Stimulated activated CD8-positive, alpha-beta memory T cell treated with anti-CD3 and anti-CD28 coated beads, Interleukin-15, amount 100 ng/mL, for 1 hour (primary cell): Measurements from ENCODE around the gene LRRC2.
"Not testable (repeated sequence)": the region's sequence is repeated elsewhere in the genome, so short reads cannot be mapped to it uniquely, and the experiment has no call there.

Source experiments
- DNase-seq: peaks from one replicate; pipeline ENCODE4 v3.0.0-alpha.2; 2020; ENCODE audit warnings: low read depth

Gene LRRC2

DNA sequence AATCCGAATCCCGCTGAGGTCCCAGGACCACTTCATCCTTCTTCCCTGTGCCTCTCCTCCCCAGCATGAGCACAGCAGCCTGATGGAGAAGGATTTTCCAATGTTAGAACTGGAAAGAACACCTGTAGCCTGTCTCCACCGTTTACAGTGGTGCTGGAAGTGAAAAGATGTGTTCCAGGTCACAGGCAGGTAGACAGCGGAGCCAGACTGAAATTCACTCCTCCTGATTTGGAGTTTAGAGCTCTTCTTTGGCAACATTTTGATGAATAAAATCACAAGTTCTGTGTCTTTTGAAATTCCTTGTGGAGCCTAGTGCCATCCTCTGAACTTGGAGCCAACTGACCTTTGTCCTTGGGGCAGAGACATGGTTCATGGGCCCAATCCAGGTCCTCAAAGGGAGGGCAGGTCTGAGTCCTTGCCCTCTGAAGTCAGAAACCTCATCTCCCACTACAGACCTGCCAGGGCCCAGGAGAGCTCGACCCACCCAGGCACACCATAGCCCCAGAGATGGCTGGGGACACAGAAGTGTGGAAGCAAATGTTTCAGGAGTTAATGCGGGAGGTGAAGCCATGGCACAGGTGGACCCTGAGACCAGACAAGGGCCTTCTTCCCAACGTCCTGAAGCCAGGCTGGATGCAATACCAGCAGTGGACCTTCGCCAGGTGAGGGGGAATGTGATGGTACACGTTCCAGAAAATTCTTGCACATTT is 68.4 kb downstream of the LRRC2 start, which contains the start of gene RTP3:
RTP3 (plus strand) TSS at position 421 of the 710 bp plus-strand sequence; CDS start at position 508, 87 bp downstream.
- DNase-seq = no peak

DNA sequence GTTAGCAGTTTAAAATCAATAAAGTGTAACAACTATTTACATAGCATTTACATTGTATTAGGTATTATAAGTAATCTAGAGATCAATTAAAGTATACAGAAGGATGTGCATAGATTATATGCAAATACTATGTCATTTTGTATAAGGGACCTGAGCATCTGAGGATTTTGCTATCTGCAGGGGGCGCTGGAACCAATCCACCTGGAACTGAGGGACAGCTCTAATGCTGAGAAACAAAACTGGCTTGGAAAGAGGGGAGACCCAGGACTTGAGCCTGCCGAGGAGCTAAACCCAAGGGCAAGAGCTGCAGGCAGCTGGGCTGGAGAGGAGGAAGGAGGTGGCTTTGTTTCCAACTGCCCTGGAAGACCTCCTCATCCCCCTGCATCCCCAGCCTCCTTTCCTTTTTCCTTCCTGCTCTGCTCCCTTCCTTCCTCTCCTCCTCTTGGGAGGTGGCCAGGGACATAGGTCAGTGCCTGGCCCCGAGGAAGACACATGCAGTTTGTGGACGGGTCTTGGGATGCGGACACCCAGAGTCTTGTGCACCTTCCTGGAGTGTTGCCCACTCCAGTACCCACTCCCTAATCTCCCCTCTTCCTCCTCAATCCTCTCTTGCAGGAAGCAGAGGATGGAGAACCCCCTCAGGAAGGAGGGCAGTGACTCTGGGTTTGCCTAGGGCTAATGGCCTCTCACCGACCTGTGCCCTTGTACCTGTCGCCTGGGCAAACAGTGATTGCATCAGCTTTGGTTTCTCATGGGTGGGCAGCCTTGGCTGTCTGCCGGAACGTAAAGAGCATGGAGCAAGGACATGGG is 69.2 kb downstream of the LRRC2 start:
- DNase-seq = peak; percentile 31

DNA sequence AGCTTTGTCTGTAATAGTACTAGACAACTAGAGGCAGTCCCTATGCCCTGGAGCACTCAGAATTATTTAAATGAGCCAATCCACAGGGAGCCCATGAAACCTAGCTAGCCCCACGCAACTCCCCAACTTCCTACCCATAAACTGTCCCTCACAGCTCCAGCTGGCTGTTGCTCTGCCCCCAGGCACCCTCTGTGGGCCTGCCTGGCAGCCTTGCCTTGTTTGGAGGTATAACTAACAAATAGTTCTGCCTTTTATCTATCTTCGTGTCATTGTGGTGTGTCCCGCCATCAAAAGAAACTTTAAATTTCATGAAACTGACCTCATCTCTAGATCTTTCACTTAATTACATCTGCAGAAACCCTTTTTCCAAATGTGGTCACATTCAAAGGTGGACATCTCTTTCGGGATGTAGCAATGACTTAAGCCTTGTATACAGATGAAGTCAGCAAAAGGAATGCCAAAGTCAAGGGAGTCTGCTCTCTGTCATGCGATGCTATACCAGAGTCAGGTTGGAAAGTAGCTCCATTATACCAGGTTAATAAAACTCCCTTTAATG is 70.1 kb downstream of the LRRC2 start:
- DNase-seq = no peak

DNA sequence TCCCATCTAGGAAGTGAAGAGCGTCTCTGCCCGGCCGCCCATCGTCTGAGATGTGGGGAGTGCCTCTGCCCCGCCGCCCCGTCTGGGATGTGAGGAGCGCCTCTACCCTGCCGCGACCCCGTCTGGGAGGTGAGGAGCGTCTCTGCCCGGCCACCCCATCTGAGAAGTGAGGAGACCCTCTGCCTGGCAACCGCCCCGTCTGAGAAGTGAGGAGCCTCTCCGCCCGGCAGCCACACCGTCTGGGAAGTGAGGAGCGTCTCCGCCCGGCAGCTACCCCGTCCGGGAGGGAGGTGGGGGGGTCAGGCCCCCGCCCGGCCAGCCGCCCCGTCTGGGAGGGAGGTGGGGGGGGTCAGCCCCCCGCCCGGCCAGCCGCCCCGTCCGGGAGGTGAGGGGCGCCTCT is 71.6 kb downstream of the LRRC2 start:
- DNase-seq = not testable (repeated sequence)

DNA sequence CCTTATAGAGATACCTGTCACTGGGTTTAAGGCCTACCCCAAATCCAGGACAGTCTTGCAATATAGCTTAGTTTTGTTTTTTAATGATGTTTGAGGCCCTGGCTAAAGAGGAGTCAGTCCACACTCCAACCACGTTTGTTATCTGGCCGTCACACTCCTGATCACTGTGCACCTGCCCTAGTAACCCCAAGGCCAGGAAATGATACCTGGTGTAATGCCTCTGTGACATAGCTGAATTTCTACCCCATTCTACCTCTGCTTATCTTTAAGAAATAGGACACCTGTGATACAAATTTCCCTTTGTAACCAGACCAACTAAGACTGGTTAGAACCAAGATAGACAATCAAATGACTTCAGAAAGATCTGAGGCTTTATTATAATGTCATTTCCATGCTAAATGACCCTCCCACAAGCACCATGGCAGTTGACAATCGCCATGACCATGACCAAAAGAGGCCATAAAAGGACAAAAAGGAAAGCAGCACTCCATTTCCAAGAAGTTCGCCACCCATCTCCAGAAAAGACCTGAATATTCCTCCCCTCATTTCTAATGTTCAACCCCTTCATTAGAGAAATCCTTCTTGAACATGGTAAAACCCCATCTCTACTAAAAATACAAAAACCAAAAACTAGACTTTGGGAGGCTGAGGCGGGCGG is 73.1 kb downstream of the LRRC2 start:
- DNase-seq = no peak

DNA sequence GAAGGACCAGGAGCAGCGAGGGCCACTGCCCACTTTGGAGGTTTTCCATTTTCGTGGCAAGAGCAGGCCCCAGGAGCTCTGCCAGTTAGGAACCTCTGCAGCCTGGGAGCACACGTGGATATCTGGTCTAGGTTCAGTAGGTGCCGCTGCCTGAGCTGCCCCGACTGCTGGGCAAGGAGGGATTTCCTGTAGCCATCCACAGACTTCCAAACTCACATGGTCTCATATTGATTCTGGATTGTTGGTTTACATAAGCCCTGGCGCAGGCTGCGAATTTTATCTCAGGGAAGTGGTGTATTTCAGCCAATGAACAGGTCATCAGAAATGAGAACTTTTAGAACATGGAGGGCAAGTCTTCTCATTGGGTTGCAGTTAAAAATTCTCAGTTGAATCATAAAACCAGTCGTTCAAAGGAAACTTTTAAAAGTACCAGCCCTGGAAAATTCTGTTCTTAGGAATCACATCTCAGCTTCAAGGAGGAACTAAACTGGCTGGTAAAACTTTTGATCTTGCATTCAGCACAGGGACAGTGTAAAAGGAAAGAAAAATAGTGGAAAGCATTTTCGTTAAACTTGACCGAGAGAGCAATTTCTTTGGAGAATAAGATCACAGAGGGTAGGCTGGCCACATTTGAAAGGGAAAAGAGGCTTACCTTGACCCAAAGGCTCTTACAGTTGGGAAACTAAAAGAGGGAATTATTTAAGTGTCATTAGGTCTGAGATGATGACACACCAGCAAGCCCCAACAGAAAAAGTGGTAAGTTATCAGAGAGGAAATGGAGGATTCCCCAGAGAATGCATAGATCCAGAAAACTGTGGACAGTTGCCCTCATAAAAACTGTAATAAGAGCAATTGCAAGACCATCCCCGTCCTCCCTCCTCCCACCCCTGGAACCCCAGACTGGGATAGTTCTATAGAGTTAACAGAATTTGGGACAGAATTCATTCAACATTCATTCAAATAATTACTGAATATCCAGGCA is 74.7 kb downstream of the LRRC2 start:
- no peak for DNase-seq

DNA sequence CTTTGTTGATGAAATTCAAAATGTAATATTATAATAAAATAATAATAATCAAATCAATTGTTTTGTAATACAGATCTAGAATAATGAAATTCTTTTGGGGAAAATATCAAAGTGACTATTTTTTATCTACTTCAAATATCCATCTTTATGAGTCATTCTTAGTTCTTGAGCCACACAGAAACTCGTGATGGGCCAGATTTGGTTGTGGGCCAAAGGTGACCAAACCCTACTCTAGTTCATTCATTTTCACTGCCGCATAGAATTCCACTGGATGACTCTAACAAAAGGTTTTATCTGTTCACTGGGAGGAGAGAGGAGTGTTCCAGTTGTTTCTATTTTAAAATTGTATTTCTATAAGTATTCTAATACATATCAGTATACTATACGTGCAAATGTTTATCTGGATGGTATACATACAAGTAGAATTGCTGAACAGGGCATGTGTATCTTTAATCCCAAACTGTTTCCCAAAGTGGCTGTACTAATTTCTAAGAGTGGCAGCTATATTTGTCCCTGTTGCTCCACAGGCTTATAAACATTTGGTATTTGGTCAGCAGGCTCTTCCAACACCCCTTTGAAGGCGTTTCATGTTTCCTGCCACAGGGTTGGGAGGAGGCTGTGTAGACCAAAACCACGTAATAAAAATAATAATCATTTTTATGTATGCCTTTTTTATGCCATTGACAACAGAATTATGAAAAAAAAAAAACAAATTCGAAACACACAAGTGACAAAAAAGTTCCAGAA is 75.6 kb downstream of the LRRC2 start:
- no peak for DNase-seq

DNA sequence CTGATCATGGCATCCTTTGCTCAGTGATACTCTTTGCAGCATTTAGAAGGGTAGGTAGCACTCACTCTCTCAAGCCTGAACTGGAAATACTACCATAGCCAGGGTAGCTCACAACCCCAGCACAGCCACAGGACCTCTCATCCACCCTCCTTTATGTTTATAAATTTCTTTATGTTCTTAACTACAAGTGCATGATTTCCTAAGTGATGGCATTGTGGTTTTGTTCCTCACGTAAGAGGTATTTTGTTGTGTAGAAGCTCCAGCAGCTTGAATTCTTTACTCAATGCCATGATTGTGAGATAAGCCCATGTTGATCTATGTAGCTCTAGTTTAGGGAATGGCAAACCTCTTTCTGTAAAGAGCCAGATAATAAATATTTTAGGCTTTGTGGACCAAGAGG is 76.2 kb downstream of the LRRC2 start:
- DNase-seq = no peak

DNA sequence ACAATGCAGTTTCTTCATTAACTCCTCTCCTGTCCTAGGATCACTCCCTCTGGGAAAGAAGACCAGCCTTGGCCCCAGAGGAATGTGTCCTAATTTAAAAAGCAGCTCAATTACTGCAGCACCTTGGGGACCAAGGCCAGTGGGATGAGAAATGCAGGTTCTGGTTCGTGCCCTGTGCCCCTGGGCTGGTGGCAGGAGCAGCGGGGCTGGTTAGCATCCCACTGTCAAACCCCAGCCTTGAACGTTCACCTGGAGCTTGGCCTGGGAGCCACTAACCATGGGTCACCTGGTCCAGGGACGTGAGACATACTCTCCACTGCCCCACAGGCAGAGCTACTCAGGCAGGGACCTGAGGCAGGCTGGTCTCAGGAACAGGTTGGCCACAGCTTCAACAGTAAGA is 76.7 kb downstream of the LRRC2 start:
- DNase-seq = no peak

DNA sequence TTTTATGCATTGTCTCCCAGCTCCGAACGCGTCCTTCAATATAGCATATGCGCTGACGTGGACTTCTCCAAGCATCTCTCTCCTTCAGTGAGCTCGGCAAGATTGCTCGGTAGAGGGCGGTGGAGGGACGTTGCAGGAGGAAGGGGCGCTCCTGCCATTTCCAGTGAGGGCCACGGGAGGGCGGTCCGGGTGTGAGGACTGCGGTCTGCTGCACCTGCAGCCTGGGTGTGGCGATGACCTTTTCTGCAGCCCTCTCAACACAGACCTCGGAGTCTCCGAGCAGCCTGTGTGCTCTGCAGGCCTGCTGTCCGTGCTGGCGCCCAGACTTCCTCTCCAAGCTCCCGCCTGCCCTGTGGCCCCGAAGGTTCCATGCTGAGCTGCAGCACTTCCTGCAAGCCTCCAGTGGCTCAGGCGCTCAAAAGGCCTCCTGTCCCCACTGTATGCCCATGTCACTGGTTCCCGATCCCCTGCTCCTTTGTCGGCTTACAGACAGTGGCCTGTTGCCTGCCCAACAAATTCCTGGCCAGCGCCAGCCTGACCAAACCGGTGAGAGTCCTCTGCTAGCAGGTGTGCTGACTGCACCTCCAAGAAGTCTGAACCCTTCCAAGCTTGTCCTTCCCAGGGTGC is 77.3 kb downstream of the LRRC2 start:
- DNase-seq = peak; percentile 94

DNA sequence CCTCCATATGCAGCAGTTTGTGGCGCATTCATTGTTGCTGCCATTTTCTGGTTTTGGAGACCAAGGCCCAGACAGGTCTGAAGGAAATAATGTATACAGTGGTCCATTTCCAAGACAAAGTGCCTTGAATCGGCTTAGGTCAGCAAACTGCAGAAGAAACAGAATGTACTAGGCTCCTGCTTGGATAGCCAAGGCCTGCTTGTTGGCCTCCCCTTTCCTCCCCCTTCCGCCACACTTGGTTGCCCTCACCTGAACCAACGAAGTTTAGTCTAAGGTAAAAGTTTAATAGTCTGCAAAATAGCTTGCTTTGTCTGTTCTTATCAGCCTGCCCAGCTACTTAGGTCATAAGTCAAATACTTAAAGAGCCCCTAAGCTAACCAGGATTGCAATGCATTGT is 80.3 kb downstream of the LRRC2 start:
- no peak for DNase-seq

DNA sequence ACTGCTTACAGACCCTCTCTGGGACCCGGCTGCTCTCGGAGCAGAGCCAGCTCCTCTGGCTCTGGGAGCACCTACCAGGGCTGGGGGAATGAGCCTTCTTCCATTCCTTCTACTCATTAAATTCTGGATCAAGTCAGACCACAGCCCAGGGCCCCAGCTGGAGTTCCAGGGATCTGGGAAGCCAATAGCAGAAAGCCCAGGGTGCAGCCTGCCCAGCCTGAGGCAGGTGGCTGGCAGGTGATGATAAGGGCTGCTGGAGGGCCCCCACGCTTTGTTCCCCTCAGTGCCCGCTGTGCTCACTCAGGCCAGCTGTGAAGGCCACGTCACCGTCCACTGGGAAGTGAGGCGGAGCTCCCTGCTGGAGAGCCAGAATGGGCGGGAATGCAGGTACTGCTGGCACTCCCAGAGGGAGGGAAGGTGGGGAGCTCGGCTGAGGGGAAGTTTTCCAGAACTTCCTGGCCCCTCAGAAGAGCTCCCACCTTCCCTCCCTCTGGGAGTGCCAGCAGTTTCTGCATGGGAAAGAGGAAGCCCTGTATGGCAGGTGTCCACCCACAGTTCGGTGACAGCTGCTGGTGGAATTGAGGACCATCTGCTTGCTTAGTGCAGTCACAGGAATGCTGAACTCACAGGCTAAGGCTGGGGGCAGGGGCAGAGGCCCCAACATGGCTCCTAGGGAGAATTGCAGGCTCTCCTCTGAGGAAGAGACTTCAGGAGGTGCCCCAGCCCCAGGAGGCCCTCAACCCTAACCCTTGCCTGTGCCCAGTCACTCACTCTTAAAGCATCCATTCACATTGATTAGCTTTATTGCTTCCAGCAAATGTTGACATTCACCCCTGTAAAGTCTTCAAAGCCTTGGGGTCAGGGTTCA is 81.0 kb downstream of the LRRC2 start:
- no peak for DNase-seq

DNA sequence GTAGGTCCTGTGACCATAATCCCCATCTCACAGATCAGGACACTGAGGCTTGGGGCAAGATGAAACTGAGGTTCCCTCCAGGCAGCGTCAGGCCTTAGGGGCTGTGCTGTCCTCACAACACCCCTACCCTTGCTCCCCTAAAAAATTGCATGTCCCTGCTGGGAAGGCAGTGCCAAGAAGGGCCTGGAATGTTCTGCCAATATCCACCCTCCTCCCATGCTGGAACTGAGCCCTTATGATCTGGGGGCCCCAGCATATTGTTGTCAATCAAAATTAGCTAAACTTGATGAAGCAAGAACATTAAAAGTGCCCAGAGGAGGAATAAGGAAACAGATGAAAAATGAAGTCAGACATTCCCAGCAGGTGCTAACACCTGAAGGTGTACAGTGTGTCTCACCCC is 81.7 kb downstream of the LRRC2 start:
- DNase-seq = no peak

DNA sequence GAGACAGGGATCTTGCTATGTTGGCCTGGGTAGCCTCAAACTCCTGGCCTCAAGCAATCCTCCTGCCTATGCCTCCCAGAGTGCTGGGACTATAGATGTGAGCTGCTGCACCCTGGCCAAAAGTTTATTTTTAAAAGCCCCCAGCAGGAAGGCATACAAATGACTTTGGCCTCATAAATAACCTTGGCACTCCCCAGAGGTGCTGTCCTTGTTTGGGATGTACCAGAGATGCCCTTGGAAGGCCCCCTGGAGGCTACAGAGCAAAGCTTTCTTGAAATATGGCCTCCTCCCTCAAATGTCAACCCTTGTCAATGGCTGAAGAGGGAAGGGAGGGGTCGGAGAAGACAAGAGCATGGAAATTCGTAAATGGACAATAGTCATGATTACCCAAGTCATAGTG is 82.3 kb downstream of the LRRC2 start:
- DNase-seq = no peak

DNA sequence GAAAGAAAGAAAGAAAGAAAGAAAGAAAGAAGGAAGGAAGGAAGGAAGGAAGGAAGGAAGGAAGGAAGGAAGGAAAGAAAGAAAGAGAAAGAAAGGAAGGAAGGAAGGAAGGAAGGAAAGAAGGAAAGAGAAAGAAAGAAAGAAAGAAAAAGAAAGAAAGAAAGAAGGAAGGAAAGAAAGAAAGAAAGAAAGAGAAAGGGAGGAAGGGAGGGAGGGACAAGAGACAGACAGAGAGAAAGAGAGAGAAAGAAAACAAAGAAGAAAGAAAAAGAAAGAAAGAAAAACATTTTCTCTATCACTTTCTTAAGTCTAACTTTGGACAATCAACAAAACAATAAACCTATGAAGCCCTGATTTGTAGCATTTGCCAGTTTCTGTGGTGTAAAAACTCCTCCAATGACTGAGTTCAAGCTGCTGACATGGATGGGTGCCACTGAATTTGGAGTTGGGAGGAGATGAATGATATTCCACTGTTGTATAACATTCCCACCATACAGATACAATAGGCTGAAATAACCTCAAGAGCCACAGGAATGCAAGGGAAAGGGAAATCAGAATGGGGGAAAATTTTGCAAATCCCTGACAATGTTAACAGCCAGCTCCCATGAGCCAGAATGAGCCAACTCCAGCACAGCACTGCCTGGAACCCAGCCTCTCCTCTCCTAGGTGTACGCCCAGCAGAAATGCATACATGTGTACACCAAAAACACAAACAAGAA is 83.3 kb downstream of the LRRC2 start:
- DNase-seq = no peak

DNA sequence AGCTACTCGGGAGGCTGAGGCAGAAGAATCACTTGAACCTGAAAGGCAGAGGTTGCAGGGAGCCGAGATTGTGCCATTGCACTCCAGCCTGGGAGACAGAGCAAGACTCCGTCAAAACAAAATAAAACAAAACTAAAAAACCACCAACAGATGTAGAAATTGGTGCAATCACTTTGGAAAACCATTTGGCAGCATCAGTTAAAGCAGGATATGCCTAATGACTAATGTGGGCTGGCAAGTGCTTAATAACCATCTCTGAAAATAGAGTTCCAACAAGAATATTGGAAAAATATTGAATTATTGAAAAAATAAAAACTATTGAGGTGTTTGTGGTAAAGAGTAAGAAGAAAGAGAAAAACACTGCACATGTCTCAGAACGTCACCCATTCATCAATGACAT is 84.5 kb downstream of the LRRC2 start:
- no peak for DNase-seq

DNA sequence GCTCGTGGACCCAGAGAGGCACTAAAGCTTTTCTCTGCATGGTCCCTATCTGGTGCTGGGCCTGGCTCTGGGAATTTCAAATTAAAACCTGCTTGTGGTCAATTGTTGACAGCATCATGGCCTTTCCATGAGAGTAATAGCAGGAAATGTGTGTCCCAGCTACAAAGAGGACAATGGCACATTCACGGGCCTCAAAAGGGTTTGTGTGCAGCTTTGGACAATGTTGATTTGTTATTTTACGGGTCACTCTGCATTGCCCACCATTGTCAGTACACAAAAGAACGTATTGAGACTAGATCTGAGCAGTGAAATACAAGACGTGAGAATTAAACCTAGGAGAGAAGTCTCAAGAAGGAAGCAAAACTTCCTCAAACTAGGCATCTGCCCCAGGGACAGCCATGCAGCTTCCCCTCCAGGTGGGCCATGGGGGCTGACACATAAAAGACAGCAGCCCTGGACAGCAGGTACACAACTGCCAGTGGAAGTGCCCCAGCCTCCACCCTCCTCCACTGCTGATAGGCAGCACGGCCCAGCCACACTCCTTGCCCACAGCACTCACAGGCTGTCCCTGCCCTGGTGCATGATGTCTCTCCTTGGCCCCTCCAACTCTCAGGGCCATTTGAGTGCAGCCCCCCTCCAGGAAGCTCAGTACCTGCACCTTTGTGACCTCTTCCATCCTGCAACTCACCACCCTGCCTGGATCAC is 85.5 kb downstream of the LRRC2 start:
- no peak for DNase-seq

DNA sequence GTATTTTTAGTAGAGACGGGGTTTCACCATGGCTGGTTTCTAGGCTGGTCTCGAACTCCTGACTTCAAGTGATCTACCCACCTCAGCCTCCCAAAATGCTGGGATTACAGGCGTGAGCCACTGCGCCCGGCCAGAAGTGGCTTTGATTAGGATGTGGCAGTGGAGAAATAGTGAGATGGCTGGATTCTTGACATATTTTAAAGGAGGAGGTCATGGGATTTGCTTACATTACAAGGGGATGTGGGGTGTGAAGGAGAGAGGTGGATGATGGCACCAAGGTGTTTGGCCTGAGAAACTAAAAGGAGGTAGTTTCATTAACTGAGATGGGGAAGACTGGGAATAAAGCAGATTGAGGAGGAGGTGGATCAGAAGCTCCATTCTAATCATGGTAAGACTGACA is 86.4 kb downstream of the LRRC2 start:
- DNase-seq = no peak
